ENCODE data around the gene TPK1.

TPK1 gene

GRCh38 chr7:144842377-144842851 lies 6.6 kb upstream of the TPK1 start:
- no peak overlapping the region for H3K4me3 ChIP-seq (ENCODE audit: low read depth, low read length)
- no peak for DNase-seq (ENCODE audit: low read depth)

GRCh38 chr7:144836545-144836842 lies 641 bp upstream of the TPK1 start:
- H3K4me3 ChIP-seq (ENCODE audit: low read depth, low read length), result no peak overlapping the region; the same call in 1 of the 2 replicates
- no peak for TF ChIP-seq CTCF (IDR thresholded peaks at IDR 0.05; ENCODE audit: control insufficient read depth, extremely low read depth, insufficient read depth)
- DNase-seq (ENCODE audit: low read depth), result no peak

More at GRCh38 chr7:144842377-144842851, 6.6 kb upstream of the TPK1 start:
- no peak for TF ChIP-seq CTCF (IDR thresholded peaks at IDR 0.05; ENCODE audit: control insufficient read depth, extremely low read depth, insufficient read depth)

- H3K4me3 ChIP-seq (ENCODE audit: low read depth, low read length), result peak overlapping the region; percentile 68
- 0 out of 2 replicates have a peak, but pooled peaks have one; percentile 11 for TF ChIP-seq CTCF (IDR thresholded peaks at IDR 0.05; ENCODE audit: control insufficient read depth, extremely low read depth, insufficient read depth)
Measured at GRCh38 chr7:144835155-144835611, 670 bp downstream of the TPK1 start.

GRCh38 chr7:144834641-144835144 lies 1.2 kb downstream of the TPK1 start:
- no peak for DNase-seq (ENCODE audit: low read depth)
- peak overlapping the region; percentile 68 for H3K4me3 ChIP-seq (ENCODE audit: low read depth, low read length)
- TF ChIP-seq CTCF (IDR thresholded peaks at IDR 0.05; ENCODE audit: control insufficient read depth, extremely low read depth, insufficient read depth), result no peak

More at GRCh38 chr7:144835155-144835611, 670 bp downstream of the TPK1 start:
- DNase-seq (ENCODE audit: low read depth), result no peak

- no peak for TF ChIP-seq CTCF (IDR thresholded peaks at IDR 0.05; ENCODE audit: control insufficient read depth, extremely low read depth, insufficient read depth)
- DNase-seq (ENCODE audit: low read depth), result no peak
Measured at GRCh38 chr7:144830811-144831210, 5.0 kb downstream of the TPK1 start.

GRCh38 chr7:144830024-144830785 lies 5.6 kb downstream of the TPK1 start:
- no peak overlapping the region for H3K4me3 ChIP-seq (ENCODE audit: low read depth, low read length)
- DNase-seq (ENCODE audit: low read depth), result no peak
- no peak for TF ChIP-seq CTCF (IDR thresholded peaks at IDR 0.05; ENCODE audit: control insufficient read depth, extremely low read depth, insufficient read depth)

More at GRCh38 chr7:144830811-144831210, 5.0 kb downstream of the TPK1 start:
- no peak overlapping the region for H3K4me3 ChIP-seq (ENCODE audit: low read depth, low read length)
